Neutrophil (primary cell): ENCODE data around the gene GRIN2A.

Experiments
- H3K27ac ChIP-seq: fragments of 200-600 bp; sonication (generic); 2 replicates; pipeline ENCODE4 v1.5.1; 2016; ENCODE audit warnings: mild to moderate bottlenecking, moderate library complexity
- H3K27me3 ChIP-seq: fragments of 200-600 bp; sonication (generic); 2 replicates; pipeline ENCODE4 v1.6.0; 2016; ENCODE audit warnings: mild to moderate bottlenecking
- H3K36me3 ChIP-seq: fragments of 200-600 bp; sonication (generic); 2 replicates; pipeline ENCODE4 v1.5.1; 2017
- H3K4me1 ChIP-seq, 2 experiments: fragments of 200-600 bp in 1 of 2; sonication (generic) in 1 of 2; 1 replicate in 1 of 2; 2 replicates in 1 of 2; pipeline versions ENCODE4 v1.5.1 to v1.6.1; 2013 to 2016; ENCODE audit warnings: low read depth in 1 of 2, low read length in 1 of 2, mild to moderate bottlenecking in 1 of 2, moderate library complexity in 1 of 2; ENCODE audit not compliant: control insufficient read depth in 1 of 2, insufficient read depth in 1 of 2
- H3K4me3 ChIP-seq, 2 experiments: fragments of 200-600 bp in 1 of 2; sonication (generic) in 1 of 2; 1 replicate in 1 of 2; 2 replicates in 1 of 2; pipeline ENCODE4 v1.5.1; 2013 to 2016; ENCODE audit warnings: low read depth in 1 of 2, low read length in 1 of 2, mild to moderate bottlenecking in 1 of 2, moderate library complexity in 1 of 2
- H3K9me3 ChIP-seq: fragments of 200-600 bp; sonication (generic); 2 replicates; pipeline ENCODE4 v1.5.1; 2016
- CTCF ChIP-seq: fragments of 200-600 bp; sonication (generic); IDR thresholded peaks from 2 replicates; pipeline ENCODE4 v1.5.1; 2016; ENCODE audit warnings: antibody characterized with exemption

The GRIN2A gene

DNA sequence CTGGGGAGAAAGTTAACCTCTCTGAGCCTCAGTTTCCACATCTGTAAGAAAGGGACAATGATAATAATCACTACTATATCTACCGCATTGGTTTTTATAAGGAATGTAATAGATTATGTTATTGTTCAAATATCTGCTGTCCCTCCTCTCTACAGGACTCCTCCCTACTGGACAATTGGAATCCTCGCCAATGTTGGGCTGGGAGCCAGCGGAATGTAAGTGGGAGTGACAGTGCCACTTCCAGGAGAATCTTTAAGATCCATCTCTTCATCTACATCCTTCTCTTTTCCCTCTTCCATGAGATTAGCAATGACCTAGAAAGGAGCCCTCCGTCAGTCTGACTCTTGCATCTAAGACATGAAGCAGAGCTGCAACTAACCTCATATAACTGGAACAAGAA is 95.1 kb downstream of the GRIN2A start:
- H3K27ac ChIP-seq, result no peak overlapping the region
- no peaks in the 10 kb centered on the region for H3K4me1 ChIP-seq
- no peaks in the 10 kb centered on the region for H3K36me3 ChIP-seq
- no peak for TF ChIP-seq CTCF
- no peaks in the 10 kb centered on the region for H3K9me3 ChIP-seq
- no peak overlapping the region for H3K4me3 ChIP-seq
- H3K27me3 ChIP-seq, result no peaks in the 10 kb centered on the region

GRCh38 chr16:10086620-10087019 is 95.6 kb downstream of the GRIN2A start:
- no peaks in the 10 kb centered on the region for H3K9me3 ChIP-seq
- TF ChIP-seq CTCF, result no peak
- no peaks in the 10 kb centered on the region for H3K27me3 ChIP-seq
- H3K27ac ChIP-seq, result no peak overlapping the region
- H3K4me3 ChIP-seq, result no peak overlapping the region
- H3K4me1 ChIP-seq, result no peaks in the 10 kb centered on the region
- no peaks in the 10 kb centered on the region for H3K36me3 ChIP-seq

GRCh38 chr16:10085078-10085798 is 97.0 kb downstream of the GRIN2A start:
- Histone ChIP-seq H3K9me3 (no peaks in the 10 kb centered on the region), H3K4me1 (no peaks in the 10 kb centered on the region), H3K4me3 (no peak overlapping the region), H3K27me3 (peaks cover 8% of the 10 kb centered on the region), H3K27ac (no peak overlapping the region), H3K36me3 (no peaks in the 10 kb centered on the region)
- TF ChIP-seq CTCF, result no peak

- no peak overlapping the region for H3K4me3 ChIP-seq
- H3K9me3 ChIP-seq, result no peaks in the 10 kb centered on the region
- no peaks in the 10 kb centered on the region for H3K4me1 ChIP-seq
- H3K36me3 ChIP-seq, result no peaks in the 10 kb centered on the region
- H3K27ac ChIP-seq, result no peak overlapping the region
- no peak for TF ChIP-seq CTCF
- H3K27me3 ChIP-seq, result peaks cover 8% of the 10 kb centered on the region
Measured at GRCh38 chr16:10083301-10083700, 98.9 kb downstream of the GRIN2A start.

- Histone ChIP-seq H3K4me1 (no peaks in the 10 kb centered on the region), H3K36me3 (no peaks in the 10 kb centered on the region), H3K27me3 (peaks cover 8% of the 10 kb centered on the region), H3K9me3 (no peaks in the 10 kb centered on the region), H3K4me3 (no peak overlapping the region), H3K27ac (no peak overlapping the region)
- TF ChIP-seq CTCF, result no peak
Measured at GRCh38 chr16:10081201-10081940, 100.9 kb downstream of the GRIN2A start.
